ENCODE measurements around the gene MSN.

The MSN gene

GRCh38 chrX:65668377-65669310 lies 1.2 kb downstream of the MSN start:
- no peaks in the 10 kb centered on the region for H3K36me3 ChIP-seq (ENCODE audit: low read length)
- H3K4me2 ChIP-seq (ENCODE audit: low read depth, low read length, poor library complexity, severe bottlenecking), result peak overlapping the region; percentile 97
- H3K9me3 ChIP-seq (ENCODE audit: insufficient read depth, low read length), result no peaks in the 10 kb centered on the region
- H4K20me1 ChIP-seq (ENCODE audit: low read depth, low read length), result 0 out of 2 replicates have a peak, but pooled peaks cover 4% of the 10 kb centered on the region
- H3K27me3 ChIP-seq (ENCODE audit: low read length), result no peaks in the 10 kb centered on the region
- H3K9me2 ChIP-seq (replicated peaks; ENCODE audit: insufficient read depth, low read length), result no peaks in the 10 kb centered on the region
- no peak overlapping the region for H2AFZ ChIP-seq (ENCODE audit: low read depth, low read length, severe bottlenecking)
- peak overlapping the region; percentile 80 for H3K27ac ChIP-seq (ENCODE audit: low read depth, low read length)
- no peaks in the 10 kb centered on the region for H3F3A ChIP-seq (ENCODE audit: insufficient read depth)
- H3K79me2 ChIP-seq (ENCODE audit: insufficient read depth, low read length), result peaks cover 58% of the 10 kb centered on the region
- TF ChIP-seq EZH2phosphoT487 (conservative IDR thresholded peaks at IDR 0.05; ENCODE audit: low read length) (no peak), CTCF (IDR thresholded peaks at IDR 0.05; ENCODE audit: insufficient read depth, low read length, poor library complexity, severe bottlenecking) (no peak)
- peak overlapping the region; percentile 82 for H3K9ac ChIP-seq (ENCODE audit: low read length)
- peak overlapping the region; percentile 77 for H3K4me3 ChIP-seq (ENCODE audit: insufficient read depth, low read length, poor library complexity, severe bottlenecking)

- Histone ChIP-seq H4K20me1 (ENCODE audit: low read depth, low read length) (0 out of 2 replicates have a peak, but pooled peaks cover 4% of the 10 kb centered on the region), H3K36me3 (ENCODE audit: low read length) (no peaks in the 10 kb centered on the region), H3K27ac (ENCODE audit: low read depth, low read length) (no peak overlapping the region), H3K9me2 (replicated peaks; ENCODE audit: insufficient read depth, low read length) (no peaks in the 10 kb centered on the region), H3K9me3 (ENCODE audit: insufficient read depth, low read length) (no peaks in the 10 kb centered on the region), H2AFZ (ENCODE audit: low read depth, low read length, severe bottlenecking) (no peak overlapping the region), H3K79me2 (ENCODE audit: insufficient read depth, low read length) (peaks cover 84% of the 10 kb centered on the region), H3K27me3 (ENCODE audit: low read length) (no peaks in the 10 kb centered on the region), H3F3A (ENCODE audit: insufficient read depth) (no peaks in the 10 kb centered on the region), H3K4me3 (ENCODE audit: insufficient read depth, low read length, poor library complexity, severe bottlenecking) (no peak overlapping the region), H3K9ac (ENCODE audit: low read length) (no peak overlapping the region), H3K4me2 (ENCODE audit: low read depth, low read length, poor library complexity, severe bottlenecking) (peak overlapping the region; percentile 36)
- no peak for TF ChIP-seq CTCF (IDR thresholded peaks at IDR 0.05; ENCODE audit: insufficient read depth, low read length, poor library complexity, severe bottlenecking)
- no peak for TF ChIP-seq EZH2phosphoT487 (conservative IDR thresholded peaks at IDR 0.05; ENCODE audit: low read length)
These were observed 3.8 kb downstream of the MSN start for GRCh38 chrX:65671286-65671685.

- Histone ChIP-seq H3K79me2 (ENCODE audit: insufficient read depth, low read length) (peaks cover 91% of the 10 kb centered on the region), H3K27ac (ENCODE audit: low read depth, low read length) (no peak overlapping the region), H3F3A (ENCODE audit: insufficient read depth) (no peaks in the 10 kb centered on the region), H2AFZ (ENCODE audit: low read depth, low read length, severe bottlenecking) (no peak overlapping the region), H3K36me3 (ENCODE audit: low read length) (no peaks in the 10 kb centered on the region), H3K27me3 (ENCODE audit: low read length) (no peaks in the 10 kb centered on the region), H3K9me2 (replicated peaks; ENCODE audit: insufficient read depth, low read length) (no peaks in the 10 kb centered on the region), H3K4me3 (ENCODE audit: insufficient read depth, low read length, poor library complexity, severe bottlenecking) (no peak overlapping the region), H3K4me2 (ENCODE audit: low read depth, low read length, poor library complexity, severe bottlenecking) (peak overlapping the region; percentile 36), H3K9ac (ENCODE audit: low read length) (no peak overlapping the region), H3K9me3 (ENCODE audit: insufficient read depth, low read length) (no peaks in the 10 kb centered on the region), H4K20me1 (ENCODE audit: low read depth, low read length) (0 out of 2 replicates have a peak, but pooled peaks cover 4% of the 10 kb centered on the region)
- TF ChIP-seq EZH2phosphoT487 (conservative IDR thresholded peaks at IDR 0.05; ENCODE audit: low read length), result no peak
- TF ChIP-seq CTCF (IDR thresholded peaks at IDR 0.05; ENCODE audit: insufficient read depth, low read length, poor library complexity, severe bottlenecking), result no peak
These were observed 4.5 kb downstream of the MSN start for GRCh38 chrX:65671966-65672365.

All from SU-DHL-6 (cell line).